ENCODE data around the gene THAP4. TPM values are rescaled to one million over a fixed set of nuclear protein-coding genes. Genes with fewer than 3 reads are reported as not detected.

The THAP4 gene
- total and polyA plus RNA-seq, 2 of the 13 experiments (the other 11 are each of a cell fraction or from before 2014, with no cell fraction given), result 59.7 to 75.7 TPM

DNA sequence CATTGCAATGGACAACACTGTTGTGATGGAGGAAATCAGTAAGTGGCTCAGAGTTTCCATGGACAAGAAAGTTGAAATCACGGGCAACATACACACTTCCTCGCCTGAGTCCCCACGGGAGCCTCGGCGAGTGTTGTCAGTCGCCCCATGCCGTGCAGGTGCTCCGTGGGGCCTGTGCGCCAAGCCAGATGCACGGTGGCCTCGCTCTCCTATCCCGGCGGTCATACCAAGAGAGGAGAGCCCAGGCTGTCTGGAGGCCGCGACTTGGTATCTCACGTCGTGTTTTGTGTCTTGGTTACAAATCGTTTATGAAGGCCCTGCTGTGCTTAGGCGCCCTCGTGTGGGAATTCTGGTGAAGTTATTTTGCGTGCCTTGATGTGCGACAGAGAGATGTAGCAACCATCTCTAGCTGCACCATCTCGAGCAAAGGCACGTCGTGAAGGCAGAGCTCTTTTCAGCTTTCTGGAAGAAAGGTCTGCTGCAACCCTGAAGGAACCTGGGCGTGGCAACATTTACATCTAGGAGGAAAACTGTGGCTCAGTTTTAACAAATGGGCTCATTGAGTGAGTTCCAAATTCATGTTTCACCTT is 22.3 kb upstream of the THAP4 start (continued):
- TF ChIP-seq, protein P1, sequence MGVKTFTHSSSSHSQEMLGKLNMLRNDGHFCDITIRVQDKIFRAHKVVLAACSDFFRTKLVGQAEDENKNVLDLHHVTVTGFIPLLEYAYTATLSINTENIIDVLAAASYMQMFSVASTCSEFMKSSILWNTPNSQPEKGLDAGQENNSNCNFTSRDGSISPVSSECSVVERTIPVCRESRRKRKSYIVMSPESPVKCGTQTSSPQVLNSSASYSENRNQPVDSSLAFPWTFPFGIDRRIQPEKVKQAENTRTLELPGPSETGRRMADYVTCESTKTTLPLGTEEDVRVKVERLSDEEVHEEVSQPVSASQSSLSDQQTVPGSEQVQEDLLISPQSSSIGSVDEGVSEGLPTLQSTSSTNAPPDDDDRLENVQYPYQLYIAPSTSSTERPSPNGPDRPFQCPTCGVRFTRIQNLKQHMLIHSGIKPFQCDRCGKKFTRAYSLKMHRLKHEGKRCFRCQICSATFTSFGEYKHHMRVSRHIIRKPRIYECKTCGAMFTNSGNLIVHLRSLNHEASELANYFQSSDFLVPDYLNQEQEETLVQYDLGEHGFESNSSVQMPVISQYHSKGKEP (CRISPR knock-in tag; IDR thresholded peaks at IDR 0.05), result 0 out of 2 replicates have a peak, but pooled peaks have one; percentile 33
- TF ChIP-seq NONO (IDR thresholded peaks at IDR 0.05) (no peak), NONO (CRISPR knock-in tag; conservative IDR thresholded peaks at IDR 0.05) (peak; percentile 54; the same call in 1 of the 2 replicates), ZBTB38 (CRISPR knock-in tag; IDR thresholded peaks at IDR 0.05) (peak; percentile 100), SP5 (CRISPR knock-in tag; IDR thresholded peaks at IDR 0.05; ENCODE audit: borderline replicate concordance, low read depth) (0 out of 2 replicates have a peak, but pooled peaks have one; percentile 21), BORCS8-MEF2B (CRISPR knock-in tag; IDR thresholded peaks at IDR 0.05) (no peak), SIN3B (IDR thresholded peaks at IDR 0.05; ENCODE audit: low read length) (0 out of 2 replicates have a peak, but pooled peaks have one; percentile 32), XRCC5 (optimal IDR thresholded peaks at IDR 0.05; ENCODE audit: low read length) (peak; percentile 56), HDAC2 (CRISPR knock-in tag; IDR thresholded peaks at IDR 0.05) (0 out of 2 replicates have a peak, but pooled peaks have one; percentile 37), ZNF501 (CRISPR knock-in tag; IDR thresholded peaks at IDR 0.05) (peak; percentile 61), MBD4 (IDR thresholded peaks at IDR 0.05; ENCODE audit: borderline replicate concordance, low read length) (0 out of 2 replicates have a peak, but pooled peaks have one; percentile 34), STAG1 (CRISPR knock-in tag; IDR thresholded peaks at IDR 0.05) (peak; percentile 94), ERF (CRISPR knock-in tag; IDR thresholded peaks at IDR 0.05) (peak; percentile 39; the same call in 1 of the 2 replicates), PHF8 (CRISPR knock-in tag; IDR thresholded peaks at IDR 0.05) (peak; percentile 31; the same call in 1 of the 2 replicates)
- TF ChIP-seq, protein P2, sequence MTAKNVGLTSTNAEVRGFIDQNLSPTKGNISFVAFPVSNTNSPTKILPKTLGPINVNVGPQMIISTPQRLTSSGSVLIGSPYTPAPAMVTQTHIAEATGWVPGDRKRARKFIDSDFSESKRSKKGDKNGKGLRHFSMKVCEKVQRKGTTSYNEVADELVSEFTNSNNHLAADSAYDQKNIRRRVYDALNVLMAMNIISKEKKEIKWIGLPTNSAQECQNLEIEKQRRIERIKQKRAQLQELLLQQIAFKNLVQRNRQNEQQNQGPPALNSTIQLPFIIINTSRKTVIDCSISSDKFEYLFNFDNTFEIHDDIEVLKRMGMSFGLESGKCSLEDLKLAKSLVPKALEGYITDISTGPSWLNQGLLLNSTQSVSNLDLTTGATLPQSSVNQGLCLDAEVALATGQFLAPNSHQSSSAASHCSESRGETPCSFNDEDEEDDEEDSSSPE (CRISPR knock-in tag; IDR thresholded peaks at IDR 0.05), result peak; percentile 35; the same call in 1 of the 2 replicates
- TF ChIP-seq, protein P3, sequence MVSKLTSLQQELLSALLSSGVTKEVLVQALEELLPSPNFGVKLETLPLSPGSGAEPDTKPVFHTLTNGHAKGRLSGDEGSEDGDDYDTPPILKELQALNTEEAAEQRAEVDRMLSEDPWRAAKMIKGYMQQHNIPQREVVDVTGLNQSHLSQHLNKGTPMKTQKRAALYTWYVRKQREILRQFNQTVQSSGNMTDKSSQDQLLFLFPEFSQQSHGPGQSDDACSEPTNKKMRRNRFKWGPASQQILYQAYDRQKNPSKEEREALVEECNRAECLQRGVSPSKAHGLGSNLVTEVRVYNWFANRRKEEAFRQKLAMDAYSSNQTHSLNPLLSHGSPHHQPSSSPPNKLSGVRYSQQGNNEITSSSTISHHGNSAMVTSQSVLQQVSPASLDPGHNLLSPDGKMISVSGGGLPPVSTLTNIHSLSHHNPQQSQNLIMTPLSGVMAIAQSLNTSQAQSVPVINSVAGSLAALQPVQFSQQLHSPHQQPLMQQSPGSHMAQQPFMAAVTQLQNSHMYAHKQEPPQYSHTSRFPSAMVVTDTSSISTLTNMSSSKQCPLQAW (CRISPR knock-in tag; IDR thresholded peaks at IDR 0.05), result 0 out of 2 replicates have a peak, but pooled peaks have one; percentile 54
- TF ChIP-seq, protein P4, sequence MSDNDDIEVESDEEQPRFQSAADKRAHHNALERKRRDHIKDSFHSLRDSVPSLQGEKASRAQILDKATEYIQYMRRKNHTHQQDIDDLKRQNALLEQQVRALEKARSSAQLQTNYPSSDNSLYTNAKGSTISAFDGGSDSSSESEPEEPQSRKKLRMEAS (IDR thresholded peaks at IDR 0.05), result peak; percentile 24; the same call in 1 of the 2 replicates
- TF ChIP-seq, protein P5, sequence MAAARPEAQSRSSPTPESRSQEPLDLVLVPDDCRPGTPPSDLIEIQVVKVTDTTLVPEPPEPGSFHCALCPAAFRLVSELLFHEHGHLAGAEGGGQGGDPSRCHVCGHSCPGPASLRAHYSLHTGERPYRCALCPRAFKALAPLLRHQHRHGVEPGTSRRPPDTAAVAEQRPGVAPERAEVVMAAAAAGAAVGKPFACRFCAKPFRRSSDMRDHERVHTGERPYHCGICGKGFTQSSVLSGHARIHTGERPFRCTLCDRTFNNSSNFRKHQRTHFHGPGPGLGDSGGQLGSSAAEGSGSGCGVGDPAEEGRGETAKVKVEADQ (CRISPR knock-in tag; IDR thresholded peaks at IDR 0.05; ENCODE audit: borderline replicate concordance), result 0 out of 2 replicates have a peak, but pooled peaks have one; percentile 21
- TF ChIP-seq, protein P6, sequence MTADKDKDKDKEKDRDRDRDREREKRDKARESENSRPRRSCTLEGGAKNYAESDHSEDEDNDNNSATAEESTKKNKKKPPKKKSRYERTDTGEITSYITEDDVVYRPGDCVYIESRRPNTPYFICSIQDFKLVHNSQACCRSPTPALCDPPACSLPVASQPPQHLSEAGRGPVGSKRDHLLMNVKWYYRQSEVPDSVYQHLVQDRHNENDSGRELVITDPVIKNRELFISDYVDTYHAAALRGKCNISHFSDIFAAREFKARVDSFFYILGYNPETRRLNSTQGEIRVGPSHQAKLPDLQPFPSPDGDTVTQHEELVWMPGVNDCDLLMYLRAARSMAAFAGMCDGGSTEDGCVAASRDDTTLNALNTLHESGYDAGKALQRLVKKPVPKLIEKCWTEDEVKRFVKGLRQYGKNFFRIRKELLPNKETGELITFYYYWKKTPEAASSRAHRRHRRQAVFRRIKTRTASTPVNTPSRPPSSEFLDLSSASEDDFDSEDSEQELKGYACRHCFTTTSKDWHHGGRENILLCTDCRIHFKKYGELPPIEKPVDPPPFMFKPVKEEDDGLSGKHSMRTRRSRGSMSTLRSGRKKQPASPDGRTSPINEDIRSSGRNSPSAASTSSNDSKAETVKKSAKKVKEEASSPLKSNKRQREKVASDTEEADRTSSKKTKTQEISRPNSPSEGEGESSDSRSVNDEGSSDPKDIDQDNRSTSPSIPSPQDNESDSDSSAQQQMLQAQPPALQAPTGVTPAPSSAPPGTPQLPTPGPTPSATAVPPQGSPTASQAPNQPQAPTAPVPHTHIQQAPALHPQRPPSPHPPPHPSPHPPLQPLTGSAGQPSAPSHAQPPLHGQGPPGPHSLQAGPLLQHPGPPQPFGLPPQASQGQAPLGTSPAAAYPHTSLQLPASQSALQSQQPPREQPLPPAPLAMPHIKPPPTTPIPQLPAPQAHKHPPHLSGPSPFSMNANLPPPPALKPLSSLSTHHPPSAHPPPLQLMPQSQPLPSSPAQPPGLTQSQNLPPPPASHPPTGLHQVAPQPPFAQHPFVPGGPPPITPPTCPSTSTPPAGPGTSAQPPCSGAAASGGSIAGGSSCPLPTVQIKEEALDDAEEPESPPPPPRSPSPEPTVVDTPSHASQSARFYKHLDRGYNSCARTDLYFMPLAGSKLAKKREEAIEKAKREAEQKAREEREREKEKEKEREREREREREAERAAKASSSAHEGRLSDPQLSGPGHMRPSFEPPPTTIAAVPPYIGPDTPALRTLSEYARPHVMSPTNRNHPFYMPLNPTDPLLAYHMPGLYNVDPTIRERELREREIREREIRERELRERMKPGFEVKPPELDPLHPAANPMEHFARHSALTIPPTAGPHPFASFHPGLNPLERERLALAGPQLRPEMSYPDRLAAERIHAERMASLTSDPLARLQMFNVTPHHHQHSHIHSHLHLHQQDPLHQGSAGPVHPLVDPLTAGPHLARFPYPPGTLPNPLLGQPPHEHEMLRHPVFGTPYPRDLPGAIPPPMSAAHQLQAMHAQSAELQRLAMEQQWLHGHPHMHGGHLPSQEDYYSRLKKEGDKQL (CRISPR knock-in tag; IDR thresholded peaks at IDR 0.05; ENCODE audit: low read depth), result no peak
